HFF-Myc (cell line): Measurements from ENCODE around the gene TRAPPC12.

Experiments
- DNase-seq: peaks from one replicate; pipeline ENCODE4 v3.0.0-alpha.2; 2011; ENCODE audit warnings: low read depth; ENCODE audit errors: extremely low read depth
- H3K4me3 ChIP-seq: replicated peaks from 2 replicates; pipeline ENCODE4 v1.5.1; 2011; ENCODE audit warnings: low read depth, mild to moderate bottlenecking, control low read depth, low read length
- TF ChIP-seq, protein P1 (sequence below): IDR thresholded peaks from 2 replicates; pipeline ENCODE4 v1.5.1; 2012; ENCODE audit warnings: mild to moderate bottlenecking, low read depth, low read length, control low read depth; ENCODE audit errors: missing control alignments

The TRAPPC12 gene

DNA sequence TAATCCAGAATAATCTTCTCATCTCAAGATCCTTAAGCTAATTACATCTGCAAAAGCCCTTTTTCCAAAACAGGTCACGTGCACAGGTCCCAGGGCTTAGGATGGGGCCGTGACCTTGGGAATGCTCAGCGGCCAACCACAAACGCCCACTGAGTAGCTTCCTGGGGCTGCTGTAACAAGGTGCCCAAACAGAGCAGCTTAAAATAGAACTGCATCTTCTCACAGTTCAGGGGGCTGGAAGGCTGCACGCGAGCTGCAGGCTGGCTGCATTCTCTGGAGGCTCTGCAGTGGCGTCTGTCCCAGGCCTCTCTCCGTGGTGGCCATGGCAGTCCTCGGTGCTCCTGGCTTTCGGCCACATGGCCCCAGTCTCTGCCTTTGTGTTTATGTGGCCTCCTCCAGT is 107.9 kb downstream of the TRAPPC12 start:
- TF ChIP-seq, protein P1, sequence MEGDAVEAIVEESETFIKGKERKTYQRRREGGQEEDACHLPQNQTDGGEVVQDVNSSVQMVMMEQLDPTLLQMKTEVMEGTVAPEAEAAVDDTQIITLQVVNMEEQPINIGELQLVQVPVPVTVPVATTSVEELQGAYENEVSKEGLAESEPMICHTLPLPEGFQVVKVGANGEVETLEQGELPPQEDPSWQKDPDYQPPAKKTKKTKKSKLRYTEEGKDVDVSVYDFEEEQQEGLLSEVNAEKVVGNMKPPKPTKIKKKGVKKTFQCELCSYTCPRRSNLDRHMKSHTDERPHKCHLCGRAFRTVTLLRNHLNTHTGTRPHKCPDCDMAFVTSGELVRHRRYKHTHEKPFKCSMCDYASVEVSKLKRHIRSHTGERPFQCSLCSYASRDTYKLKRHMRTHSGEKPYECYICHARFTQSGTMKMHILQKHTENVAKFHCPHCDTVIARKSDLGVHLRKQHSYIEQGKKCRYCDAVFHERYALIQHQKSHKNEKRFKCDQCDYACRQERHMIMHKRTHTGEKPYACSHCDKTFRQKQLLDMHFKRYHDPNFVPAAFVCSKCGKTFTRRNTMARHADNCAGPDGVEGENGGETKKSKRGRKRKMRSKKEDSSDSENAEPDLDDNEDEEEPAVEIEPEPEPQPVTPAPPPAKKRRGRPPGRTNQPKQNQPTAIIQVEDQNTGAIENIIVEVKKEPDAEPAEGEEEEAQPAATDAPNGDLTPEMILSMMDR: no peak
- H3K4me3 ChIP-seq: no peak overlapping the region
- DNase-seq: no peak

DNA sequence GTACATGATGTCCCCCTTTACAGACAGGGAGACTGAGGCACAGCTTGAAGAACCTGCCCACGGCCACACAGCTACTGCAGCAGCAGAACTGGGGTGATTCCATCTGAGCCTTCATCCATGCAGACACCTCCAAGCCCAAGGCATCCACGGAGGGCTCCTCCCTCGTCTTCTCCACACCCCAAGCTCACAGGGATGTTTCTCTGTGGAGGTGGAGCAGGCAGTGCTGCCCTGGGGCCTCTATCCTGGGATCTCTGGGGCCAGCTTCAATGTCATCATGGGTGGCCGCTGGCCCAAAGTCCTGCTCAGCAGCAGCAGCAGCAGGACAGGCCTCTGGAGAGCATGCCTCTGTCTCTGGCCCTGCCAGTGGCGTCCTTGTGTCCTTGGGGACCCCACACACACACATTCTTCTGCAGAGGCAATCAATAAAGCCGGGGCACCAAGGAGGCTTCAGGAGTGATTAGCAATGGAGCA is 108.6 kb downstream of the TRAPPC12 start:
- TF ChIP-seq, protein P1: no peak
- no peak overlapping the region for H3K4me3 ChIP-seq
- no peak for DNase-seq

DNA sequence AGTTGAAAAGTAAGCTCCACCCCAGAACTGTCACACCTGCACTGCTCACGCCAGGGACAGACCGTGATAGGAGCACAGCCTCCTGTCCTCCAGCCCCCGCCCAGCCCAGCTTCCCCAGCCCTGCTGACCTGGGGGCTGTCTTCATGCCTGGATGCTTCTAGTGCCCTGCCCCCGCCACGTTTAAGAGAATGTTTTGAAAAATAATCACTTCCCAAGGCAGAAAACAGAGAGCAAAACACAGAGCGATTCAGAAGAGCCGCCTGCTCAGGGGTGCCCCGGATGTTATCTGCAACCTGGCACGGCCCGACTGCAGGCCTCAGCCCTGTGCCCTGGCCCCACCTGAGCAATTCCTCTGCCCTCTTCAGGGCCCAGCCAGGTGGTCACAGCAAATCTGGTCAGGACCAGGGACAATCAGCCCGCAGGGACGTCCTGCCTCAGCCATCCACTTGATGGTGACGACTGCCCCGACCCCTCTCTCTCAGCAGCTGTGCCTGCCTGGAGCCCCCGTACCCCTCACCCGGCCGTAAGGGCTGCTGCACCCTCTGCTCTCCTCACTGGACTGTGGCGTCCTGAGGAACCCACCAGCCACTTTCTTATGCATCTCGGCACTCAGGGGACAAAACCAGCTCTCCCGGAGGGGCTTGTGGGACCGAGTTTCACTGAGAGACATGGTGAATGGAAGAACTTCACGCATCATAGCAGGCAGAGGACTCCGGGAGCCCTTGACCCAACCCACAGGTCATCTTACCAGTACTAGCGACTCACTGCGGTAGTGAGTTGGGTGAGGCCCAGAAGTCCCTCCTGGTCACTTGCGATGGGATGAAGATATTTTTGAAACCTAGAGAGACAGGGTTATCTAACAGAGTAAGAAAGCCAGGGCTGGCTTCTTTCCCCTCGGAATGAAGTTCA is 109.6 kb downstream of the TRAPPC12 start:
- TF ChIP-seq, protein P1: no peak
- DNase-seq: no peak

DNA sequence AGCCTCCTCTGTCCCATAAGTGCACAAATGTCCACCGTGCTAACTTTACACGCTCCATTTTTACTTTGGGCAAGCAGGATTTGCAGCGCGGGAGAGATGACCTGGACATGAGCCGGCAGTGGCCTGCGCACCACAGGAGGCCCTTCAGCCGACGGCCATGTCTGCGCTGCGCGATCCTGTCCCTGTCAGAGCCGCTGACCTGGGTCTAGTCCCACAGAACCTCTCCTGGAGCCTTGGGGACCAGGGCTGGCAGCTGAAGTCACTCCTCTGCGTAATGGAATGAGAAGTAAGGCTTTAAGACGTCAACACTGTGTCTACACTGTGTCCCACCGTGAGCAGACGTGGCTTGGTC is 110.2 kb downstream of the TRAPPC12 start:
- TF ChIP-seq, protein P1: no peak
- no peak overlapping the region for H3K4me3 ChIP-seq
- DNase-seq: no peak

More for the DNA sequence above, 109.6 kb downstream of the TRAPPC12 start:
- H3K4me3 ChIP-seq: no peak overlapping the region

DNA sequence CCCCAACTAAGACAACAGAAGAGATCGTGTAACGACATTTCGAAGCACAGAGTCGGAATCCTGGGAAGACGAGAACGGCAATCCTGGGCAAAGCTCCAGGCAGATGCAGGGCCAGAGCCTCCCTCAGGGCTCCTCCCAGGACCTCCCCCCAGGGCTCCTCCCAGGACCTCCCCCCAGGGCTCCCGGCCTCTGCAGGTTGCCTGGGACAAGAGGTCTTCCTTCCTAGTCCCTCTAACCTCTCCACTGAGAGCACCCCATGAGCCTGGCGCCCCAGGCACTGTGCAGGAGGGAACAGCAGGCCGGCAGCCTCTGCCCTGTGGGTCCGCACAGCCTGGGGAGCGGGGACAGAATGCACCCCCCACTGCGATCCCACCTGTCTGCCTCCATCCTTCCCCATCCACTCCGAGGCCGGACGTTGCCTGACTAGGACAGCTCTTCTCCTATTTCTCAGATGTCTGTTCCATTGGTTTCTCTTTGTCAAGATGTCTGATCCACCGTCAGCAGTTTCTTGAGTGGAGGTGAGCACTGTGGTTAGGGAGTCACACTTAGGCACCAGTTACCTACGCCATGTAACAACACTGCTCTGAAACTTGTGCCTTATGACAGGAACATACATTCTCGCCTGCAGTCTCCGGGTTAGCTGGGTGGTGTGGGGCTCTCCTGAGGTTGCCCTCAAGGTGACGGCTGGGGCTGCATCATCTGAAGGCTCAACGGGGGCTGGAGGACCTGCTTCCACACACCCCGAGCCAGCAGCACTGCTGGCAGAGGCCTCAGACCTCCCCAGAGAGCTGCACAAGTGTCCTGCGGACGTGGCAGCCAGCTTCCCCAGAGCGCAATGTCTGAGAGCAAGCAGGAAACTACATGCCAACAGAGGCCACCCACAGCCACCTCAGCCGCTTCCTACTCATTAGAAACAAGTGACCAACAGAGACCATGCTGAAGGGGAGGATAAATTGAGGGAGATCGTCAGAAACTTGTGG is 111.0 kb downstream of the TRAPPC12 start:
- no peak overlapping the region for H3K4me3 ChIP-seq
- TF ChIP-seq, protein P1: no peak
- DNase-seq: no peak

DNA sequence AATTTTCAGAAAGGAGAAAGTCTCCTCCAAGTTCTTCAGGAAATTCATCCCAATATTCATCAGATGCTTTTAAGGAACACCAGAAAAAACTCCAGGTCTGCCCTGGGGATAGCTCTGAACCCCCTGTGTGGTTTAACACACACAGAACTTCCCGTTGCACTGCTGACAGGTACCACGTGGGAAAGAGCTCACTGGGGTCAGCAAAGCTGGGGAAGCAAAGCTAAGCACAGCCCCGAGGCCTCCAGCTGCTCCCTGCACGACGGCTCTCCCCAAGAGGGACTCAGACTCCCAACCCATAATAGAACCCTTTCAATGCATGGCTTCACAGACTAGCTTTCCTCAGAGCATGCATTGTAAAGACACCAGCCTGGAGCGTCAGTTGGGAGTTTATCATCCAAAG is 111.8 kb downstream of the TRAPPC12 start:
- TF ChIP-seq, protein P1: no peak
- no peak overlapping the region for H3K4me3 ChIP-seq
- no peak for DNase-seq
